Measurements from ENCODE around the gene ROCK2.
"Not testable (repeated sequence)": the region's sequence is repeated elsewhere in the genome, so short reads cannot be mapped to it uniquely, and the experiment has no call there.

Gene ROCK2

GRCh38 chr2:11179899-11180298 lies 164.5 kb downstream of the ROCK2 start:
- DNase-seq (ENCODE audit: low read depth): no peak

GRCh38 chr2:11179196-11179595 lies 165.2 kb downstream of the ROCK2 start:
- no peak for DNase-seq (ENCODE audit: low read depth)

GRCh38 chr2:11177871-11178690 lies 166.4 kb downstream of the ROCK2 start:
- no peak for DNase-seq (ENCODE audit: low read depth)

GRCh38 chr2:11175293-11175795 lies 169.1 kb downstream of the ROCK2 start:
- DNase-seq (ENCODE audit: low read depth): no peak

- DNase-seq (ENCODE audit: low read depth): no peak
These were observed 170.2 kb downstream of the ROCK2 start for GRCh38 chr2:11174222-11174621.

GRCh38 chr2:11169333-11169732 lies 175.1 kb downstream of the ROCK2 start:
- no peak for DNase-seq (ENCODE audit: low read depth)

- DNase-seq (ENCODE audit: low read depth): no peak
These were observed 175.9 kb downstream of the ROCK2 start for GRCh38 chr2:11168488-11168887.

GRCh38 chr2:11166476-11166875 lies 178.0 kb downstream of the ROCK2 start:
- no peak for DNase-seq (ENCODE audit: low read depth)

GRCh38 chr2:11165046-11165445 lies 179.4 kb downstream of the ROCK2 start:
- DNase-seq (ENCODE audit: low read depth): not testable (repeated sequence)

- no peak for DNase-seq (ENCODE audit: low read depth)
These were observed 180.8 kb downstream of the ROCK2 start for GRCh38 chr2:11163439-11164317.

- DNase-seq (ENCODE audit: low read depth): no peak
These were observed 182.7 kb downstream of the ROCK2 start for GRCh38 chr2:11161747-11162146.

- DNase-seq (ENCODE audit: low read depth): no peak
These were observed 183.5 kb downstream of the ROCK2 start for GRCh38 chr2:11160731-11161455.

- no peak for DNase-seq (ENCODE audit: low read depth)
These were observed 184.2 kb downstream of the ROCK2 start for GRCh38 chr2:11160256-11160655.

GRCh38 chr2:11159574-11160170 lies 184.8 kb downstream of the ROCK2 start:
- no peak for DNase-seq (ENCODE audit: low read depth)

GRCh38 chr2:11158916-11159573 lies 185.4 kb downstream of the ROCK2 start:
- no peak for DNase-seq (ENCODE audit: low read depth)

GRCh38 chr2:11157731-11158130 lies 186.7 kb downstream of the ROCK2 start:
- no peak for DNase-seq (ENCODE audit: low read depth)

- DNase-seq (ENCODE audit: low read depth): no peak
These were observed 187.1 kb downstream of the ROCK2 start for GRCh38 chr2:11157296-11157695.

- no peak for DNase-seq (ENCODE audit: low read depth)
These were observed 187.9 kb downstream of the ROCK2 start for GRCh38 chr2:11156396-11157075.

- DNase-seq (ENCODE audit: low read depth): no peak
These were observed 188.9 kb downstream of the ROCK2 start, which contains the start of gene SLC66A3 for GRCh38 chr2:11155381-11156035. Gene SLC66A3 (plus strand): TSS chr2:11155467. CDS start chr2:11155547, 80 bp downstream.

GRCh38 chr2:11154923-11155380 lies 189.5 kb downstream of the ROCK2 start:
- peak; percentile 98 for DNase-seq (ENCODE audit: low read depth)

Measured in activated T-helper 9 cell treated with anti-CD3 and anti-CD28 coated beads, Interleukin-2, amount 50 U/mL, for 16 hours (primary cell).